Measurements from ENCODE around the gene MSRB3.
A peak's percentile ranks its signal among the peaks of the same experiment; 100 is the strongest.
"Not testable (repeated sequence)": the region's sequence is repeated elsewhere in the genome, so short reads cannot be mapped to it uniquely, and the experiment has no call there.

Gene MSRB3

GRCh38 chr12:65292241-65292640 lies 13.8 kb downstream of the MSRB3 start:
- DNase-seq: no peak

GRCh38 chr12:65293735-65294134 lies 15.3 kb downstream of the MSRB3 start:
- no peak for DNase-seq

DNA sequence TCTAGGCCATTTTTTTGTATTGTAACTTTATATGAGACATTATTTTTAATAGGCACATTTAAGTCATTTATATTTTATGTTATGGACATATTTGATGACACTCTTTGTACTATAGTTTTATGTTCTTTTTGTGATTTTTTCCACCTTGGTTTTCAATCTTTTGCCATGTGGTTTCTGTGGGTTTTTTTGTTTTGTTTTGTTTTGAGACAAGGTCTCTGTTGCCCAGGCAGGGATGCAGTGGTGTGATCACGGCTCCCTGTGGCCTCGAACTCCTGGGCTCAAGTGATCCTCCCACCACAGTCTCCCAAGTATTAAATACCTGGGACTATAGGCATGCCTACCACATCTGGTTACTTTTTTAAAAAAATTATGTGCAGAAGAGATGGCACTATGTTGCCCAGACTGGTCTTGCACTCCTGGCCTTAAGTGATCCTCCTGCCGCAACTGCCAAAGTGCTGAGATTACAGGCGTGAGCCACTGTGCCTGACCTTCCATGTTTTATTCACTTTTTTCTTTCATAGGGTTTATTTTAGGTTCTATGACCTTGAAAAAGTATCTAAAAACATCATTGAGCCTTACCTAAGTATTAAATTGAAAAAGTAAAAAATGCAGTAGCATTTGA lies 16.3 kb downstream of the MSRB3 start:
- no peak for DNase-seq

- no peak for DNase-seq
These were observed 18.2 kb downstream of the MSRB3 start for GRCh38 chr12:65296508-65297265.

DNA sequence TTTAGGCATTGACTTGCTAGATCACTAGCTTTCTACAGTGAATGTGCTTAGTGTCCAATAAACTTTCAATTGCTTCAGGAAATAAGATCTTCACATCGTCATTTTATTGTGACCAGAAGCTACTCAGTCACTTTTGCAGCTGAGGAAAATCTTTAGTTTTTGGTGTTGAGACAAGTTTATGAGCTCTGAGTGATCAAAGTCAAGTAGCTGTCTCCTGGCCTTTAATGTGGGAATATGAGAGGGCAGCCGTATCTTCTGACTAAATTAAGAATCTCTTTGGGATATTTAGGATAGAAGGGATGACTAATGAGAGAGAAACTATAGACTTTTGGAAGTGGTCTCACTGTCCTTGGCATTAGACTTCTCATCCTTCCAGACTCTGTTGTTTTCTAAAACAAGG lies 21.6 kb downstream of the MSRB3 start:
- DNase-seq: no peak

DNA sequence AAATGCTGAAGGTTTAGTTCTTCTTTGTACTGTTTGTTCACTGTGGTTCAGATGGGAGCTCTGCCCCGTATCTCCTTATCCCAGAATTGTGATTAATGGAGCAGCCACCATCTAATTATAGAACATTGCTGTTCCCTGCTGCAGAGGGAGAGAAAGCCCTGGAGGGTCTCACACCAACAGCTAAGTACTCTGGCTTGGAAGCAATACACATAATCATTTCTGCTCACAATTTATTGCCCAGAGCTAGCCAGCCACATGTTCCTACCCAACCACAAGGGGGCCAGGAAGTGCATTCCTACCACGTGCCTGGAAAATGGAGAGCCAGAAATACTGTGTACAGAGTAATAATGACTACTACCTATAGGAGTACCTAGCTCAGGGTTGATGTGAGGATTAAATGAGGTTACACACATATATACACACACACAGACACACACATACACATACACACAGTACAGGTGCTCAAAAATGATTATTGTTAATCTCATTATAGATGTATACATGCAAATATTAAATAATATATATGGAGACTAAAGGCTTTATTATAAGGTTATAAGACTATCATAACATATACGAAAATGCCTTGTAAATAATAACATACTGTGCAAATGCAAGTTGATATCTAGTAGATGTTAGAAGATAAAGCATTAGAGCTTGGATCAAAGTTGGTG lies 22.3 kb downstream of the MSRB3 start:
- DNase-seq: peak in 1 of 2 experiments; percentile 30

GRCh38 chr12:65302891-65303290 lies 24.4 kb downstream of the MSRB3 start:
- DNase-seq: no peak

- DNase-seq: no peak
These were observed 27.0 kb downstream of the MSRB3 start for GRCh38 chr12:65305346-65305950.

GRCh38 chr12:65306366-65307168 lies 28.1 kb downstream of the MSRB3 start:
- DNase-seq: peak in 1 of 2 experiments; percentile 36

GRCh38 chr12:65307169-65307501 lies 28.7 kb downstream of the MSRB3 start:
- DNase-seq: no peak

DNA sequence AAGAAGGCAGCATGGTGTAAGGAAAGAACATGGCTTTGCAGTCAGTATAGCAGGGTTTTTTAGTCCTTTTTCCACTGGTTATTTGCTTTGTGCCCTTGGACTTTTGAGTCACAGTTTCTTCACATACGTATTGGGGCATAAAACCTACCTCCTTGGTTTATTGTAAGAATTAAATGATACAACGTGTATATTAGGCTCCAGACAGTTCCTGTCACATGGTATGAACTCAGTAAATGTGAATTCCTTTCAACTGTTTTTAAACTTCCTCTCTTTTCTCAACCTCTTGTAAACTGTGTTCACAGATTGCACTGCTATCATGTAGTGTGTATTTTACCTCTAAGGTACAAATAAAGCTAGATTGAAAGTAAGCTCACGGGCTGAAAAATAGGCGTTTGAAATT lies 29.5 kb downstream of the MSRB3 start:
- no peak for DNase-seq

DNA sequence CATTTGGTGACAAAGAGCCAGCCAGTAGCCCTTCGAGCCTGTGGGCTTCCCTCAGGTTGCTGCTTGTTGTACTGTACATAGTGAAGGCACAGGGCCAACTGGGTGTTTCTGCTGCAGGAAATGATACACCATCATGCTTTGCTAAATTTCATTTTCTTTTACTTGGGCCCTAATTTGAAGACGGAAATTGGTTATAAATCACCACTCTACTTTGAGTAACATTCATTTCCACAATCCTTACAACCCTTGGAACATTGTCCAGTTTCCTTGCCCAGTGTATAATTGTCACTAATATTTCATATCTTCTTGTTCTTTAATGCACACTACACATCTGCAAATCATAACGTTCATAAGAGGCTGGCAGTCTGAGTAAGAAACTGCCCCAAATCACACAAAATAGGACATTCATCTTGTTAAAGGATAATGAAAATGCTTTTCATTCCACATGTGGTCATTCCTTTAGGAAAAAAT lies 30.2 kb downstream of the MSRB3 start:
- no peak for DNase-seq

DNA sequence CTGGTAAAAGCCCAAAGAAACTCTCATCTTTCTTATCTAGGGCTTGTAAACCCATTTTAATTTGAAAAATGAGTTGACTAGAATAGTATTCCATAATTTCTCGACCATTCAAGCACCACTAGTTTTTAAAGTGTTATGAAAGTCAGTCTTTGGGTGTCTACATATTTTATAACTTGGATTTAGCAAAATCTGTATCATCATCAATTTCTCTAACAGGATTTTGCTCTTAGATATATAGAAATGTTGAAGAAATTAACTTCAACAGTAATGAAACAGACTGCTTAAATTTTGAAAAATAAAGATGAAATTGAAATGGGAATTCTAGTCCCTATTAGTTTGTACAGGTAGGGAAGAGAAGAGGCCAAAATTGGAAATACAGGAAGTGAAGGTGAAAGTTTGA lies 32.8 kb downstream of the MSRB3 start:
- no peak for DNase-seq

DNA sequence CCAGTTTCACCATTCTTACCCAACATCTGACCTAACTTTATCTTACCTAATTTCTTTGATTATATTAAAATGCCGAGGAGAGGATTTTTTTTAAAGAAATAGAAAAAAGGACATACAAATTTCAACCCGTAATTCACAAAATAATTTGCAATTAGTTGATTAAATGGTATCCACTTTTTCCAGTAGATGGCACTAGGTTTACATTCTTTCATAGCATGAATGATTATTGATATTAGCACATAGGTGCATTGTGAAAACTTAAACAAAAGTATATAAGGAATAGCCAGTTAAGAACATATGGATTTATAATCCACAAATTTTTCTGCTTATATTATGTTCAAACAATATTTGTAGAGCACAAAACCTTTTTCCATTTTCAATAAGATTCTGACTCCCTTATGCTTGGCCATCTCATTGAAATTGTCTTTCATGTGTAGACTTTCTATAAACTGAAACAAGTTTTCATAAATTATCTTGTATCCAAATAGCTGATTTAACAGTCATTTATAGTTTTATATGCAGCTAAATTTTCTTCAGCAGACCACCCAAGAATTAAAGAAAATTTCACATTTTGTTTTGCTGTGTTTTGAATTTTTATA lies 35.3 kb downstream of the MSRB3 start:
- DNase-seq: no peak

DNA sequence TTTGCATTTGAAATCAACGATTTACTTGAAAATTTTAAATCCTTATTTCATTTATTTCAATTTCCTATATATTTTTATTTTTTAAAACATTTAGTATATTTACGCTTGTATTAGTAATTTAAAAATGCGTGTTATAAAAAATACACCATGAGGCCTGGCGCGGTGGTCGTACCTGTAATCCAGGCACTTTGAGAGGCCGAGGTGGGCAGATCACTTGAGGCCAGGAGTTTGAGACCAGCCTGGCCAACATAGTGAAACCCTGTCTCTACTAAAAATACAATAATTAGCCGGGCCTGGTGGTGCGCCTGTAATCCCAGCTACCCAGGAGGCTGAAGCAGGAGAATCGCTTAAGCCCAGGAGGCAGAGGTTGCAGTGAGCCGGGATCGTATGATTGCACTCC lies 36.8 kb downstream of the MSRB3 start:
- DNase-seq: not testable (repeated sequence)

- no peak for DNase-seq
These were observed 39.8 kb downstream of the MSRB3 start for GRCh38 chr12:65318186-65318685.

DNA sequence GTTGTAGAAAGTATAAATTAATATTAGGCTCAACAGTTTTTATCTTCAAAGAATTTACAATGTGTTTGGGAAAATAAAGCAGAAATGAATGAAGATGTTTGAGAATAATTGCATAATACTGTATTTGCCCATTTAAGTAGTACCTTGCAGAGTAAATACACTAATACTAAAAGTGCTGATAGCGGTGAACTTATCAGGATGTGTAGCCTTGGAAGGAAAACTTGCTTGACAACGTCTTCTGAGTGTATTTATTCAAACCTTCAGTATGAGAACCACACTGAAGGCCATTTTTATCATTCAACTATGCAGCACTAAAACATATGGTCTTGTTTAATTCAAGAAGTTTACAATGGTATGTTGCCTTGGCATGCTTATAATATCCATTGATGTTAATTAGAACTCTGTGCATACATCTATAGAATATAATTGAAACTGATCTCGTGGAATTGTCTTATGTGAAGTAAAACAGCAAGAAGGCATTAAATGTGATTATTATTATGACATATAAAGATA lies 41.3 kb downstream of the MSRB3 start:
- DNase-seq: no peak

DNA sequence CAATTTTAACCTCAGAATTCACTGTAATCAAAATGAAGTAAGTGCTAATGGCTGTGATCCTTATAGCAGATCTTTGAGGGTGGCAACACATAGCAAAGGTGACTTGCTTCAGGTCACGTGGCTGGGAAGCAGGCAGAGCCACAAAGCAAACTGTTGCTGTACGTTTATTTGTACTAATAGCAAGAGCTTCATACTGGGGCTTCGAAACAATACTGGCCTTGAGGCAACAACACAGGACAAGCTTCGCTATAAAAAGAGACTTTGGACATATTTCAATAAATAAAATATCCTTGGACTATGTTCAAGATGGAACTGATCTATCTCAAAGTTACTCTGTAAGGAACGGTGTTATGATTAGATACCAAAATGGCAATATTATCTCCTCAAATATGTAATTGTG lies 44.6 kb downstream of the MSRB3 start:
- DNase-seq: no peak

DNA sequence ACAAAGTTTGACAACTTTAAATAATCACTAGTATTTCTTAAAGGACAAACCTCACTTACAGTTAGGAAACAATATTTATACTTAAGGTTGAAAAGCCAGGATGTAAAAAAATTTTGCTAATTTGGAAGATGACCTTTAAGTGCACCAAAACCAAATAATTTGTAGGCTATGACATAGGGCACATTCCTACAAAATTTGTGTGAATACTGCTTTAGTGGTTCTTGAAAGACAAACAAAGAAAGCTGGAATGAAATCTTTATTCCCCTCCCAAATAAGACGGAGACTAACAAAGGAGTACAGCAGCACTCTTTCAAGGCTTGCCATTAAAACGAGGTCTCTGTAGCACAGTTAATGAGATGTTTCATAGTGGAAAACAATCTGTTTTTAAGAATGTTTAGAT lies 45.6 kb downstream of the MSRB3 start:
- no peak for DNase-seq

DNA sequence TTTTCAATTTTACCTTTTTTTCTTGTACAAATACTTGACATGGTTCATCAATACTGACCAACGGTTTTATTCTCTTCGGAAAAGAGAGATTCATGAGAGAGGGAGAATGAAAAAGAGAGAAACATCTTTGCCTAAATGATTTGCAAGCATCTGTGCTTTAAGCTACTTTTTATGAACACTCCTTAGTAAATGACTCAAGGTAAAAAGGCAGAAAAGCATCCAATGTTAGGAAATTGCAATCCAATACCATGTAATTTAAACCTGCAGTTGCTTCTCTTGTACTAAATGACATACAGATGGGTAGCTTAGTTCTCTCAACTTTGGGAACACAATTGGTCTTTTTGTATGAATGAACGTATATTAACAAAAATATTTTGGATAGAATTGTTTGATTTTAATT lies 46.1 kb downstream of the MSRB3 start:
- no peak for DNase-seq

- DNase-seq: no peak
These were observed 46.7 kb downstream of the MSRB3 start for GRCh38 chr12:65325183-65325582.

- no peak for DNase-seq
These were observed 48.1 kb downstream of the MSRB3 start for GRCh38 chr12:65326616-65327015.
